ENCODE measurements around the gene AIG1. TPM values are rescaled to one million over a fixed set of nuclear protein-coding genes. Genes with fewer than 3 reads are reported as not detected.

AIG1 gene
- total RNA-seq, 1 donor, result 70.9 TPM

DNA sequence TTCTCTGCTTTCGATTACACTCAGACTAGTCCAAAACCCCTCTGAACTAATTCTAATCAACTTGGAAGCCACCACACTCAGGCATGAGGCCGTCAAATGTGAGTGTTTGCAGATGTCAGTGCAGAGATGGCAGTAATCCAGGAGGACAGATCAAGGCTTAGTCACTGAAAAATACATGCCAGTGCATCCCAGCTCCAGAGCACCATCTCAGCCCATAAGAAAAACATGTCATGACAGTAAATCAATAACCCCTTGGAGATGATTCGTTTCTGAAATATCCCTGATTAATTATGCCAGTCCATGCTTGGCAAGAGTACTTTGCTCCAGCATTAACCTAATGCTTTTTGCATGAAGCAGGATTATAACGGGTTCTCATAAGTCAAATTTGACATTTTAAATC lies 210.3 kb downstream of the AIG1 start:
- TF ChIP-seq, protein P1, sequence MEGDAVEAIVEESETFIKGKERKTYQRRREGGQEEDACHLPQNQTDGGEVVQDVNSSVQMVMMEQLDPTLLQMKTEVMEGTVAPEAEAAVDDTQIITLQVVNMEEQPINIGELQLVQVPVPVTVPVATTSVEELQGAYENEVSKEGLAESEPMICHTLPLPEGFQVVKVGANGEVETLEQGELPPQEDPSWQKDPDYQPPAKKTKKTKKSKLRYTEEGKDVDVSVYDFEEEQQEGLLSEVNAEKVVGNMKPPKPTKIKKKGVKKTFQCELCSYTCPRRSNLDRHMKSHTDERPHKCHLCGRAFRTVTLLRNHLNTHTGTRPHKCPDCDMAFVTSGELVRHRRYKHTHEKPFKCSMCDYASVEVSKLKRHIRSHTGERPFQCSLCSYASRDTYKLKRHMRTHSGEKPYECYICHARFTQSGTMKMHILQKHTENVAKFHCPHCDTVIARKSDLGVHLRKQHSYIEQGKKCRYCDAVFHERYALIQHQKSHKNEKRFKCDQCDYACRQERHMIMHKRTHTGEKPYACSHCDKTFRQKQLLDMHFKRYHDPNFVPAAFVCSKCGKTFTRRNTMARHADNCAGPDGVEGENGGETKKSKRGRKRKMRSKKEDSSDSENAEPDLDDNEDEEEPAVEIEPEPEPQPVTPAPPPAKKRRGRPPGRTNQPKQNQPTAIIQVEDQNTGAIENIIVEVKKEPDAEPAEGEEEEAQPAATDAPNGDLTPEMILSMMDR (IDR thresholded peaks at IDR 0.05; ENCODE audit: extremely low read depth, low read depth, low read length), result no peak
- no peaks in the 10 kb centered on the region for H3K36me3 ChIP-seq (ENCODE audit: insufficient read depth, low read length)
- no peaks in the 10 kb centered on the region for H3K27me3 ChIP-seq (ENCODE audit: insufficient read depth, low read length)
- DNase-seq (ENCODE audit: insufficient read length, low spot score, missing footprints), result peak; percentile 59
- no peak overlapping the region for H3K4me3 ChIP-seq (ENCODE audit: insufficient read depth, low read length)
- no peak overlapping the region for H3K27ac ChIP-seq (ENCODE audit: low read depth, low read length)
- H3K4me1 ChIP-seq (ENCODE audit: insufficient read depth, low read length), result peaks cover 16% of the 10 kb centered on the region
- H3K4me2 ChIP-seq (ENCODE audit: insufficient read depth, low read length), result peak overlapping the region; percentile 31
- H4K20me1 ChIP-seq (ENCODE audit: insufficient read depth, low read length), result no peaks in the 10 kb centered on the region
- no peaks in the 10 kb centered on the region for H3K79me2 ChIP-seq (ENCODE audit: insufficient read depth, low read length)
- no peak overlapping the region for H2AFZ ChIP-seq (ENCODE audit: low read length)
- H3K9me3 ChIP-seq (ENCODE audit: low read depth, low read length), result no peaks in the 10 kb centered on the region

DNA sequence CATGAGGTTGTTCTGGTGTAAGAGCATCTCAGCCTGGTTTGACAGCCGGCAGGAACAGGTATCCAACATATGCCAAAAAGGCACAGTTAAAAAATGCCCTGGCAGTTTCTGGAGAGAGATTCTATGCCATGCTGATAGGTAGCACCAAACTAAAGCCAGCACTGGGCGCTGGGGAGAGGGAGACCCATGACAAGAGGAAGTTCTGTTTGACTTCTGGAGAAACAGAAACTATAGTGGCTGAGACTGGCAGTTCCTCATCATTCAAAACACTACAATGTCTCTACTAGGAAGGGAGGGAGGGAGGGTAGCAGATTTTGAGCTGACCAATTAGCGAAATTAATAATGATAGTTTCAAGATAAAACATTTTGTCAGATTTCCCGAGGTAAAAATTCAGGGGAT lies 215.7 kb downstream of the AIG1 start:
- Histone ChIP-seq H2AFZ (ENCODE audit: low read length) (no peak overlapping the region), H3K36me3 (ENCODE audit: insufficient read depth, low read length) (no peaks in the 10 kb centered on the region), H3K27me3 (ENCODE audit: insufficient read depth, low read length) (no peaks in the 10 kb centered on the region), H3K27ac (ENCODE audit: low read depth, low read length) (no peak overlapping the region), H4K20me1 (ENCODE audit: insufficient read depth, low read length) (no peaks in the 10 kb centered on the region), H3K4me1 (ENCODE audit: insufficient read depth, low read length) (peaks cover under 1% of the 10 kb centered on the region), H3K4me3 (ENCODE audit: insufficient read depth, low read length) (no peak overlapping the region), H3K9me3 (ENCODE audit: low read depth, low read length) (no peaks in the 10 kb centered on the region), H3K79me2 (ENCODE audit: insufficient read depth, low read length) (no peaks in the 10 kb centered on the region), H3K4me2 (ENCODE audit: insufficient read depth, low read length) (no peak overlapping the region)
- TF ChIP-seq, protein P1 (IDR thresholded peaks at IDR 0.05; ENCODE audit: extremely low read depth, low read depth, low read length), result no peak
- no peak for DNase-seq (ENCODE audit: insufficient read length, low spot score, missing footprints)

DNA sequence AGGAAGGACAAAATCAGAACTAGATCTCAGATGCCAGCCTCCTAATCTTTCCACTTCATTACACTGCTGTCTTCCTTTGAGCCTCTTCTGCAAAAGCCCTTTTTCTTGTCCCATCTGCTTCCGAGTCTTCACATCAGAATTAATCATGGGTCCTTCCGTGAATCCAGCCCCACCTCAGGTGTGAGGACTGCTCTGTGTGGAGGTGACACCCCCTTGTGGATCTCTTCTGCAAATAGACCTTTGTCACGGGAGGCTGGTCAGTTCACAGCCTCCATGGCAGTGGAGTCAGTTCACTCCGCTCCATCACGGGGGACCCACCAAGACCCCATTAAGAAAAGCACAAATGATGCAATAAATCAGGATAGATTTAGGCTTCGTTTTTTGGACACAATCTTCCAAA lies 218.7 kb downstream of the AIG1 start:
- Histone ChIP-seq H3K4me1 (ENCODE audit: insufficient read depth, low read length) (peaks cover 7% of the 10 kb centered on the region), H3K4me2 (ENCODE audit: insufficient read depth, low read length) (no peak overlapping the region), H3K9me3 (ENCODE audit: low read depth, low read length) (no peaks in the 10 kb centered on the region), H3K36me3 (ENCODE audit: insufficient read depth, low read length) (no peaks in the 10 kb centered on the region), H2AFZ (ENCODE audit: low read length) (no peak overlapping the region), H3K79me2 (ENCODE audit: insufficient read depth, low read length) (no peaks in the 10 kb centered on the region), H3K27me3 (ENCODE audit: insufficient read depth, low read length) (no peaks in the 10 kb centered on the region), H3K27ac (ENCODE audit: low read depth, low read length) (no peak overlapping the region), H3K4me3 (ENCODE audit: insufficient read depth, low read length) (no peak overlapping the region), H4K20me1 (ENCODE audit: insufficient read depth, low read length) (no peaks in the 10 kb centered on the region)
- DNase-seq (ENCODE audit: insufficient read length, low spot score, missing footprints), result no peak
- TF ChIP-seq, protein P1 (IDR thresholded peaks at IDR 0.05; ENCODE audit: extremely low read depth, low read depth, low read length), result peak; percentile 32

DNA sequence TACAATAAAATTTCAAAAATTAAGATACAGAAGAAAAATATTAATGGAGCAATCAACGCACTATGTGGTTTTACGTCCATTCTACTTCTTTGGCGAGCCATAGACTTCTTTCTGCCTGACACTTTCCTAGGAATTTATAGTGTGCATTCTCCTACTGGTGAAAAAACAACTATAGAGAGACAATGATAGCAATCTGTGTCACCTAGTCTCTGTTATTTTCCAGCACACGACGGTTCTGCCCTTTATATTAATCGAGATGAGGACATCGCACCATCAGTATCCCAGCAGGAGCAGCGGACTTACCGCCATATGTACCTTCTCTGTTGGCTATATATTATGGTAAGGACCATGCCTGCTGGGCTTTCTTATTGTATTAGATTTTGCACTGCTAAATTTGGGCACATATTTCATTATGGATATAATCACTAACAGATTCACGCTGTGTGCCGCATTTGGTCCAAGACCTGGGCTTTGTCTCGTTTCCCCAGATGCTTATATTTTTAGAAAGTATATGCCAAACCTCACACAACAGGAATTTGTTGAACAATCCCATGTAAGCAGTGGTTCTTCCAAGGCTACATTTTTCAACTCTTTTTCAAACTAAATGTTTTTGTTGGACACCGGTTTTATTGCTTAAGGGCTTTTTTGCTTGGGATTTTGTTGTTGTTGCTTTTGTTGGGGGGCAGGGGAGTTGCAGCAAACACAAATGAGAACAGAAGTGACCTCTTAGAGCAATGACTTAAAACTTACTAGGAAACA lies 223.4 kb downstream of the AIG1 start:
- H3K27ac ChIP-seq (ENCODE audit: low read depth, low read length), result peak overlapping the region; percentile 24
- no peaks in the 10 kb centered on the region for H3K36me3 ChIP-seq (ENCODE audit: insufficient read depth, low read length)
- TF ChIP-seq, protein P1 (IDR thresholded peaks at IDR 0.05; ENCODE audit: extremely low read depth, low read depth, low read length), result no peak
- DNase-seq (ENCODE audit: insufficient read length, low spot score, missing footprints), result peak; percentile 73
- H2AFZ ChIP-seq (ENCODE audit: low read length), result no peak overlapping the region
- peak overlapping the region; percentile 40 for H3K4me2 ChIP-seq (ENCODE audit: insufficient read depth, low read length)
- H3K27me3 ChIP-seq (ENCODE audit: insufficient read depth, low read length), result no peaks in the 10 kb centered on the region
- no peaks in the 10 kb centered on the region for H3K79me2 ChIP-seq (ENCODE audit: insufficient read depth, low read length)
- H4K20me1 ChIP-seq (ENCODE audit: insufficient read depth, low read length), result no peaks in the 10 kb centered on the region
- H3K4me3 ChIP-seq (ENCODE audit: insufficient read depth, low read length), result no peak overlapping the region
- no peaks in the 10 kb centered on the region for H3K9me3 ChIP-seq (ENCODE audit: low read depth, low read length)
- H3K4me1 ChIP-seq (ENCODE audit: insufficient read depth, low read length), result peaks cover 29% of the 10 kb centered on the region
